Transverse colon (tissue), 4 donors: ENCODE results near the gene MADCAM1. TPM values are rescaled to one million over a fixed set of nuclear protein-coding genes. Genes with fewer than 3 reads are reported as not detected.

Experiments
- DNase-seq: peaks from one replicate; pipeline ENCODE4 v3.0.0-alpha.2; 2019
- H3K27ac ChIP-seq, 4 donors: fragments of 200-600 bp; sonication (generic); 2 replicates each; pipeline ENCODE4 v1.5.1; 2016 to 2018; ENCODE audit warnings: inconsistent platforms in 4 of 4
- H3K27me3 ChIP-seq: fragments of 200-600 bp; sonication (generic); 2 replicates; pipeline ENCODE4 v1.5.1; 2017; ENCODE audit warnings: inconsistent platforms
- H3K36me3 ChIP-seq, 4 donors: fragments of 200-600 bp; sonication (generic); 2 replicates each; pipeline ENCODE4 v1.5.1; 2017 to 2019; ENCODE audit warnings: inconsistent platforms in 4 of 4
- H3K4me1 ChIP-seq, 4 donors: fragments of 200-600 bp; sonication (generic); 2 replicates each; pipeline ENCODE4 v1.5.1; 2017 to 2020; ENCODE audit warnings: inconsistent platforms in 4 of 4
- H3K4me3 ChIP-seq, 4 donors: fragments of 200-600 bp; sonication (generic); 1 replicate in 1 of 4; 2 replicates in 3 of 4; pipeline versions ENCODE4 v1.5.1 to v1.6.1; 2017 to 2019; ENCODE audit warnings: inconsistent platforms in 4 of 4
- H3K9me3 ChIP-seq, 2 donors: fragments of 200-600 bp; sonication (generic); 2 replicates each; pipeline ENCODE4 v1.5.1; 2017 to 2019; ENCODE audit warnings: inconsistent platforms in 2 of 2
- CTCF ChIP-seq, 5 experiments: fragments of 200-600 bp in 3 of 5; fragments of 450-650 bp in 2 of 5; sonication (generic) in 3 of 5; IDR thresholded peaks; 1 replicate in 2 of 5; 2 replicates in 3 of 5; pipeline ENCODE4 v1.5.1; 2016 to 2017; ENCODE audit warnings: antibody characterized with exemption in 5 of 5, inconsistent platforms in 3 of 5, mild to moderate bottlenecking in 2 of 5, moderate library complexity in 1 of 5
- EP300 ChIP-seq: sonication (generic); formaldehyde crosslinking; IDR thresholded peaks from one replicate; pipeline ENCODE4 v1.6.1; 2017; ENCODE audit warnings: antibody characterized with exemption, low read depth
- POLR2A ChIP-seq: fragments of 450-650 bp; IDR thresholded peaks from one replicate; pipeline ENCODE4 v1.6.1; 2016; ENCODE audit warnings: antibody characterized with exemption, mild to moderate bottlenecking, moderate library complexity
- POLR2AphosphoS5 ChIP-seq, 3 donors: sonication (generic); formaldehyde crosslinking; IDR thresholded peaks; one replicate each; pipeline ENCODE4 v1.6.1; 2016; ENCODE audit warnings: antibody characterized with exemption in 3 of 3
- WGBS, 2 donors: methylation state at CpG; one replicate each; pipeline ENCODE4 v1.1.5; 2018; ENCODE audit warnings: low coverage in 1 of 2; 5-methylcytosine and 5-hydroxymethylcytosine counted together
- in situ Hi-C, 4 donors: fragments of 200-750 bp; cut with MboI; loops; one replicate each; pipeline versions ENCODE4 v1.15.0 to v1.15.1; 2017; ENCODE audit warnings: low sequenced_read_pairs in 3 of 4, low pct_ligation_motif_present in 1 of 4, low pct_unique_long_range_greater_than_20kb in 1 of 4
- intact Hi-C: fragments of 100-400 bp; cut with DNase I; formaldehyde crosslinking; loops from one replicate; pipeline ENCODE4 v1.15.1; 2023; ENCODE audit warnings: low total_unique reads
- total RNA-seq, 4 donors: library from RNA; depleted of rRNA; stranded (reverse); fragments of >200 nt; gene quantifications; one replicate each; pipeline ENCODE4 v1.1.0, GENCODE V29; 2016

Gene MADCAM1
- total RNA-seq, 4 donors from 2014 or later = 0.68 to 6.7 (median 2.9) TPM

GRCh38 chr19:491146-491741, 5.0 kb upstream of the MADCAM1 start:
- Histone ChIP-seq H3K4me3 (no peak overlapping the region), H3K27me3 (peaks cover 16% of the 10 kb centered on the region), H3K9me3 (no peaks in the 10 kb centered on the region), H3K4me1 (peaks cover 4 to 21% (median 11%) of the 10 kb centered on the region in 4 donors), H3K36me3 (no peaks in the 10 kb centered on the region), H3K27ac (peak overlapping the region in 2 of 4 donors; percentile 3 to 21)
- WGBS, 2 donors = 65% methylated on average over 23 of the region's 32 CpGs; no CpG with 5 or more reads in 1 of the 2 donors
- in situ Hi-C loops (no loop called here), intact Hi-C loops (no loop called here)
- DNase-seq = no peak
- no peak for TF ChIP-seq EP300
- TF ChIP-seq POLR2A = no peak
- no peak for TF ChIP-seq CTCF (IDR thresholded peaks at IDR 0.05)
- no peak for TF ChIP-seq POLR2AphosphoS5 (IDR thresholded peaks at IDR 0.05)

- in situ Hi-C loops = no loop called here
- Histone ChIP-seq H3K27ac (no peak overlapping the region), H3K27me3 (peaks cover 15% of the 10 kb centered on the region), H3K9me3 (no peaks in the 10 kb centered on the region), H3K36me3 (no peaks in the 10 kb centered on the region), H3K4me3 (no peak overlapping the region), H3K4me1 (peaks cover 4 to 22% (median 12%) of the 10 kb centered on the region in 4 donors)
- intact Hi-C loops = no loop called here
- TF ChIP-seq POLR2AphosphoS5 (IDR thresholded peaks at IDR 0.05) = no peak
- no peak for TF ChIP-seq POLR2A
- TF ChIP-seq EP300 = no peak
- TF ChIP-seq CTCF (IDR thresholded peaks at IDR 0.05) = no peak
- WGBS, 2 donors = 75% methylated on average over 9 of the region's 19 CpGs; no CpG with 5 or more reads in 1 of the 2 donors
- DNase-seq = no peak
These were observed 4.2 kb upstream of the MADCAM1 start for GRCh38 chr19:492091-492531.

- intact Hi-C loops = no loop called here
These were observed 2.7 kb upstream of the MADCAM1 start for GRCh38 chr19:493391-494170.

More at GRCh38 chr19:493391-494170, 2.7 kb upstream of the MADCAM1 start:
- Histone ChIP-seq H3K36me3 (no peaks in the 10 kb centered on the region), H3K27ac (no peak overlapping the region), H3K4me1 (peaks cover 4 to 30% (median 19%) of the 10 kb centered on the region in 4 donors), H3K9me3 (no peaks in the 10 kb centered on the region), H3K27me3 (peaks cover 30% of the 10 kb centered on the region), H3K4me3 (no peak overlapping the region)
- no peak for TF ChIP-seq EP300
- no peak for TF ChIP-seq POLR2AphosphoS5 (IDR thresholded peaks at IDR 0.05)
- TF ChIP-seq CTCF (IDR thresholded peaks at IDR 0.05) = no peak
- no peak for TF ChIP-seq POLR2A
- WGBS, 2 donors = 54 to 74% methylated on average over 4 to 23 of the region's 23 CpGs
- in situ Hi-C loops = no loop called here
- DNase-seq = no peak
